VCaP (cell line): ENCODE results near the gene BCAR1.
"Not testable (repeated sequence)": the region's sequence is repeated elsewhere in the genome, so short reads cannot be mapped to it uniquely, and the experiment has no call there.

ENCODE experiments used
- H3K27ac ChIP-seq: fragments of 450-650 bp; 2 replicates; pipeline ENCODE4 v1.5.1; 2017
- TF ChIP-seq, protein P1 (sequence below): fragments of 450-650 bp; conservative IDR thresholded peaks from 2 replicates; pipeline ENCODE4 v1.5.1; 2017; ENCODE audit warnings: mild to moderate bottlenecking, moderate library complexity

BCAR1 gene

DNA sequence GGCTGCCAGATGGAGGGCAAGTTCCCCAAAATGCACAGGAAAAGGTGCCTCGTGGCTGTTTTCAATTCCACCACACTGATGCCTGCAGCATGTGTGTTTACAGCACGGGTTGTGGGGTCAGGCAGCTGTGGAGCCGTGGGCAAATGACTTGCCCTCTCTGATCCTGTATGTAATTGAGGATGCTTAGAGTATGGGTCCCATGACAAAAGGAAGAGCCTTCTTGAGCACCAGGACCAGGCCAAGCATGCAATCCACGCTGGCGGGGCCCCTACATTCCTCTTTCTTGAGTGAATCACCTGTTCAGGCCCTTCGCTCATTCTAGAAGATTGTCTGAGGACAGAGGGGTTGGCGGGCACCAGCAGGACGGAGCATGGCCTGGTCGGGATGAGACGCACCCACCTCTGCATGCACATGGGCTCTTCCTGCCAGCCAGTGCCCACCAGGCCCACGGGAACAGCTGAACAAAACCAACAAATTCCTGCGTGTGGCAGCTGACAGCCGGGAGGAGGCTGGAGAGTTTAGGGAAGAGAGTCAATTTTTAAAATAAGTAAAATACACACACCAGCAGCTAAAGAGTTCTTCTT lies 43.1 kb downstream of the BCAR1 start:
- TF ChIP-seq, protein P1, sequence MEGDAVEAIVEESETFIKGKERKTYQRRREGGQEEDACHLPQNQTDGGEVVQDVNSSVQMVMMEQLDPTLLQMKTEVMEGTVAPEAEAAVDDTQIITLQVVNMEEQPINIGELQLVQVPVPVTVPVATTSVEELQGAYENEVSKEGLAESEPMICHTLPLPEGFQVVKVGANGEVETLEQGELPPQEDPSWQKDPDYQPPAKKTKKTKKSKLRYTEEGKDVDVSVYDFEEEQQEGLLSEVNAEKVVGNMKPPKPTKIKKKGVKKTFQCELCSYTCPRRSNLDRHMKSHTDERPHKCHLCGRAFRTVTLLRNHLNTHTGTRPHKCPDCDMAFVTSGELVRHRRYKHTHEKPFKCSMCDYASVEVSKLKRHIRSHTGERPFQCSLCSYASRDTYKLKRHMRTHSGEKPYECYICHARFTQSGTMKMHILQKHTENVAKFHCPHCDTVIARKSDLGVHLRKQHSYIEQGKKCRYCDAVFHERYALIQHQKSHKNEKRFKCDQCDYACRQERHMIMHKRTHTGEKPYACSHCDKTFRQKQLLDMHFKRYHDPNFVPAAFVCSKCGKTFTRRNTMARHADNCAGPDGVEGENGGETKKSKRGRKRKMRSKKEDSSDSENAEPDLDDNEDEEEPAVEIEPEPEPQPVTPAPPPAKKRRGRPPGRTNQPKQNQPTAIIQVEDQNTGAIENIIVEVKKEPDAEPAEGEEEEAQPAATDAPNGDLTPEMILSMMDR, result no peak

DNA sequence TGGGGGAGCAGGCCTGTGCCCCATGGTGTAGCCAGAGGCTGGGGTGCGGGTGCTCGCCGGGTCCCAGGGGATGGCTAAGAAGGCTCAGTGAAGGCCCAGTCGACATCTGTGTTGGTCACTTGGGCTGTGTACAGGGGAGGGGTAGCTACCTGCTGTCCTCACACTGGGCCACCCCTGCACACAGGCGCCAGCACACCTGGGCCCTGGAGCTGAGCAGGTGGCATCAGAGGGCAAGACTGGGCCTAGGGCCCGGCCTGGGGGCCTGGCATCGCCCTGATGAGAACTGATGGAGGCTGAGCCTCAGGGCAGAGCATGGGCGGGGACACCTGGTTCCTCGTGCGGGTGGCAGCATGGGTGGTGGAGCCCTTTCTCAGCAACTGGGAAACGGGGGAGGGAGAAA lies 43.6 kb downstream of the BCAR1 start:
- TF ChIP-seq, protein P1, result no peak
- H3K27ac ChIP-seq, result no peak overlapping the region

More for the DNA sequence above, 43.1 kb downstream of the BCAR1 start:
- H3K27ac ChIP-seq, result no peak overlapping the region

DNA sequence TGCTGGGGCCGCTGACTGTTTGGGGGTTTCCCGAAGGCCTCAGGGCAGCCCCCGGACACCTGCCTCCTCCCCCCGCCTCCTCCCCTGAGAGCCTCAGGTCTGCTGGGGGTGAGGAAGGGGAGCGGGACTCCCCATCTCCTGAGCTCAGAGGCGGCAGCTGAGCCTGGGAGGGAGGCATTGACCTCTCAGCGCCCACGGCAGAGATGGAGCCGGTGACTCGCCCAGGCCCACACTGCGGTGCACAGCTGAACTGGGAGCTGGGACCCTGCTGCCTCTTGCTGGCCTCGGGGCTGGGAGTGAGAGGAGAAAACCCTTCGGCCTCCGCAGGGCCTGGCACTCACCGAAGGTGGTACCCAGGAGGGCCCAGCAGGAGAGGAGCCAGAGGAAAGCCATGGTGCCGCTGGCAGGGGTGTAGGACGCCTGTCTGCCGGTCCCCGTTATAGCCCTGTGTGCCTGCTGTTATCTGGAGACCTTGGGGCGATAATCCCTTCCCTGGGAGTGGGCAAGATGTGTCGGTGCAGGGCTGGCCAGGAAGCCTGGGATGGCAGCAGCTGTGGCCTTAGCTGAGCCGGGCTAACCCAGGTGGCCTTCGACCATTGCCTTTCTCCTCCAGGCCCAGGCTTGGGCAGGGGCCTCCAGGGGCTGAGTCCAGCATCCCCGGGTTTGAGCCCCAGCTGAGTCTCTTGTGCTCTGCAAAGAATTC lies 44.5 kb downstream of the BCAR1 start, which contains the start of gene CTRB2:
TSS of gene CTRB2 (minus strand) at position 413 of the 703 bp plus-strand sequence. CDS start at position 393, 20 bp downstream.
- H3K27ac ChIP-seq, result no peak within 1 kb of the TSS
- TF ChIP-seq, protein P1, result no peak

DNA sequence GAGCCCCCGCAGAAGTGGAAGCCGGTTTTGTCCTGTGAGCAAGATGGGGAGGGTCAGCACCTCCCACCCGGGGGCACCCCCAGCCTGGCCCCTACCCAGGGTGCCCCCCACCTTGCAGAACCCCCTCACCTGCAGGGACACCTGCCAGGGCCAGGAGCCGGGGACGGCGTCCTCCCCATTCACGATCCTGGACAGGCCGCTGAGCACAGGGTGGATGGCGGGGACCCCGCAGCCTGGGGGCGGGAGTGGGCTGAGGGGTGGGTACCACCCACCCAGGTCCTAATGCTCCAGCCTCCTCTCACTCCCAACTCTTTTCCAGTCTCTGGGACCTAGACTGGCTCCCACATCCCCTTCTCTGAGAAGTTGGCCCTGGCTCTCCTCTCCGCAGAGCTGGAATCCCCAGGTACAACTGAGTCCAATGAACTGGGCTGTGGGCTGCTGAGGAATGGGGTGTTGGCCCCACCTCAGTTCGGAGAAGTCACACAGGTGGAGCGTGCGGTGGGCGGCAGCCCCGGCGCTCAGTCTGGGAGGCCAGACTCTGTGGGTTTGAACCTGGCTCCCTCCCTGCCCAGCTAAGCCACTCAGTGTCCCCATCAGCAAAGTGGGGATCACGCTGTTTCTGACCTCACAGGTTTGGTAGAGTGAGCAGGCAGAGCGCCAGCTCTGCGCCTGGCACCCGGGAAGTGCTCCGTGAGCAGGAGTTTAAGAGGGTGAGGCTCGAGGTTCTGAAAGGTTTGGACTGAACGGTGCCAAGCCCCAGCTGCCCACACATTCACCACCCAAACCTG lies 45.3 kb downstream of the BCAR1 start:
- not testable (repeated sequence) for H3K27ac ChIP-seq

DNA sequence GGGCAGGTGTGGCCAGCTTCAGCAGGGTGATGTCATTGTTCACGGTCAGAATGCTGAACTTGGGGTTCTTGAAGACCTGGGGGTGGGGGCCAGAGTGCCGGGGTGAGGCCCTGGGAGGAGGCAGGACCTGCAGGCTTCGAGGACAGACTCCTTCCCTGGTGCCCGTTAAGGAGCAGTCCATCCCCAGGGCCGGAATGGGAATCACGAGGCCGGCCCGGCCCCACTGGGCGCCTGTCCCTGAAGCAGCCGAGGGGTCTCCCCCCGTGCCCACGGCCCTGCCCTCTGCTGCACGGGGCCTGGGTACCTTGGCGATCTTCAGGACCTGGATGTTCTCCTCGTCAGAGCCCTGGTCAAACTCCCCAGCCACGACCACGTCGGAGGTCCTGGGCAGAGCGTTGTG lies 46.0 kb downstream of the BCAR1 start:
- H3K27ac ChIP-seq, result not testable (repeated sequence)

DNA sequence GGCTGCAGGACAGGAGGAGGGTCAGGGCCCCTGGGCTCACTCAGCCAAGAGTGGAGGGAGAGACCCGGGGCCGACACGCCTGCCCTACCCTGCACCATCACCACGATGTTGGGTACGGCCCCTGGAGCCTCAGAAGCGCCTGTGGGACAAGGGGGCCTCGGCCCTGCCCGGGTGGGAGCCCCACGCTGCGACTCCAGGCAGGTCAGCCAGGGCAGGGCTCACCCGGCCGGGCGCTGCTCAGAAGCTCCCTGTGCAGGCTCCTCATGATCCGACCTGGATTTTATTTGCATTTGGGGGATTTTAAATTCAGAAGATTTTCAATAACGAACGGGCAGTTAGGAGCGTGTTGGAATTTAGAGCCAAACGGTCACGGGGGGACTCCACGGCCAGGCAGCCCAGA lies 46.5 kb downstream of the BCAR1 start:
- not testable (repeated sequence) for H3K27ac ChIP-seq

DNA sequence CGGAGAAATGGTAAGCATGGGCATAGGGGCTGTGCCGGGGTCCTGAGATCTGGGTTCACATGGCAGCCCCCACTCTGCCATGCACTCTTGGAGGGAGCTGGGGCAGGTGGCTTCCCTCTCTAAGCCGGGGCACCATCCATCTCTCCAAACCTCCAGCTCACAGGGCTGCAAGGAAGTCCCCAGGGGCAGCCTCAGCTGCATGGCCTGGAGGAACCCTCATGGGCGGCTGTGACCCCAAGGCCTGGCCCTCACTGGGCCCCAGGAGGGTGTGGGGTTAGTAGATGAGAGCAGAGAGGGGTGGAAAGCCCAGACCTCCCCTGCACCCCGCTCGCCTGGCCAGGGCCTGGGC lies 47.0 kb downstream of the BCAR1 start:
- TF ChIP-seq, protein P1, result no peak
- no peak overlapping the region for H3K27ac ChIP-seq

DNA sequence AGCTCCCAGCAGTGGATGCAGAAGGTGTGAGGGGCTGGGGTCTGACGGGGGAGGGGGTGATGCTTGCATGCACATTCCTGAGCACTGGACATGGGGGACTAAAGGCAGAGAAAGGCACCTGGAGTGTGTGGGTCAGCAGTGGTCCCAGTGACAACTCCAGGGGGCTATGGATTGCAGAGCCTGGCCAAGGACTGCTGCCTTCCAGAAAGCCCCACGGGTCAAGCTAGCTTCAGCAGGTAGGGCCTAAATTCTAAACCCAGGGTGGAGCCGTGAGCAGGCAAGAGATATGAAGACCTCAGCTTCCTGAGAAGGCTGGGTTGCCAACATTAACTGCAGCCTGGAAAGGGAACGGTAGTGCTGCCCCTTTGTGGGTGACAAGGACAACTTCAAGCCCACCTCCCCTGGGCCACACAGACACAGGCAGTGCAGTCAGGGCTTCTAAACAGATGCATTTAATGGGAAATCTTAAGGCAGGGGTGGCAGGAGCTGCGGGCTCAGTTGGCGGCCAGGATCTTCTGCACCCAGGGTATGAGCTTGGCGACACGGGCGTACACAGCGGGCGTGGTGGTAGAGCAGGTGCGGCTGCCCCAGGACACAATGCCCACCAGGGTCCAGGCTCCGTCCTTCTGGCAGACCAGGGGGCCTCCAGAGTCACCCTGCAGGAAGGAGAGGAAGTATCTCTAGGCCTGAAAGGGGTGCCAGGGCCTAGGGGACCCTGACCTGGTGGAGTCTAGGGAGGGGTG lies 47.6 kb downstream of the BCAR1 start:
- TF ChIP-seq, protein P1, result no peak
- no peak overlapping the region for H3K27ac ChIP-seq
